Kasumi-1 (cell line): ENCODE data around the gene RIPPLY3.
"Not testable (repeated sequence)": the region's sequence is repeated elsewhere in the genome, so short reads cannot be mapped to it uniquely, and the experiment has no call there.

Experiments used
- DNase-seq, 2 experiments: peaks; one replicate each; lab custom pipeline; 2025; lab: John Stamatoyannopoulos, UW

The RIPPLY3 gene

GRCh38 chr21:37017951-37018679 lies 11.6 kb downstream of the RIPPLY3 start:
- no peak for DNase-seq

- no peak for DNase-seq
These were observed 20.0 kb downstream of the RIPPLY3 start for GRCh38 chr21:37026499-37026898.

GRCh38 chr21:37028570-37028969 lies 22.1 kb downstream of the RIPPLY3 start:
- DNase-seq: no peak

GRCh38 chr21:37030864-37031263 lies 24.4 kb downstream of the RIPPLY3 start:
- DNase-seq: no peak

GRCh38 chr21:37032293-37032692 lies 25.8 kb downstream of the RIPPLY3 start:
- no peak for DNase-seq

- no peak for DNase-seq
These were observed 26.5 kb downstream of the RIPPLY3 start for GRCh38 chr21:37032877-37033471.

- DNase-seq: not testable (repeated sequence)
These were observed 27.9 kb downstream of the RIPPLY3 start for GRCh38 chr21:37034394-37034793.

GRCh38 chr21:37036177-37036576 lies 29.7 kb downstream of the RIPPLY3 start:
- DNase-seq: no peak

- no peak for DNase-seq
These were observed 33.0 kb downstream of the RIPPLY3 start for GRCh38 chr21:37039411-37040075.

- no peak for DNase-seq
These were observed 33.7 kb downstream of the RIPPLY3 start for GRCh38 chr21:37040212-37040611.

- DNase-seq: no peak
These were observed 35.3 kb downstream of the RIPPLY3 start for GRCh38 chr21:37041706-37042271.

- no peak for DNase-seq
These were observed 37.3 kb downstream of the RIPPLY3 start for GRCh38 chr21:37043818-37044217.

- DNase-seq: no peak
These were observed 38.1 kb downstream of the RIPPLY3 start for GRCh38 chr21:37044643-37045042.

GRCh38 chr21:37045149-37045548 lies 38.6 kb downstream of the RIPPLY3 start:
- DNase-seq: peak; percentile 99

- no peak for DNase-seq
These were observed 39.1 kb downstream of the RIPPLY3 start for GRCh38 chr21:37045556-37045955.

- no peak for DNase-seq
These were observed 40.6 kb downstream of the RIPPLY3 start for GRCh38 chr21:37047079-37047478.

GRCh38 chr21:37049741-37050140 lies 43.2 kb downstream of the RIPPLY3 start:
- DNase-seq: not testable (repeated sequence)

GRCh38 chr21:37055271-37055855 lies 48.9 kb downstream of the RIPPLY3 start:
- no peak for DNase-seq

- no peak for DNase-seq
These were observed 51.1 kb downstream of the RIPPLY3 start for GRCh38 chr21:37057614-37058013.

GRCh38 chr21:37058261-37058660 lies 51.8 kb downstream of the RIPPLY3 start:
- peak; percentile 67 to 69 for DNase-seq

GRCh38 chr21:37059181-37059580 lies 52.7 kb downstream of the RIPPLY3 start:
- DNase-seq: peak in 1 of 2 experiments; percentile 4

GRCh38 chr21:37060296-37060695 lies 53.8 kb downstream of the RIPPLY3 start:
- peak; percentile 30 to 44 for DNase-seq
